HepG2 (cell line): ENCODE data around the gene SLC25A23. TPM values are rescaled to one million over a fixed set of nuclear protein-coding genes. Genes with fewer than 3 reads are reported as not detected.
A peak's percentile ranks its signal among the peaks of the same experiment; 100 is the strongest.

Experiments used
- ATF5 ChIP-seq: sonication (generic); formaldehyde crosslinking; IDR thresholded peaks from 2 replicates; pipeline ENCODE4 v1.4.0; 2020; ENCODE audit warnings: mild to moderate bottlenecking, low read depth, missing genetic modification reagents
- HNRNPH1 ChIP-seq: fragments of 200-400 bp; formaldehyde crosslinking; optimal IDR thresholded peaks from 2 replicates; pipeline ENCODE3; 2017; ENCODE audit warnings: mild to moderate bottlenecking, low read depth, low read length
- MAF1 ChIP-seq: sonication (generic); formaldehyde crosslinking; IDR thresholded peaks from 2 replicates; pipeline ENCODE4 v1.5.0; 2020; ENCODE audit warnings: missing genetic modification reagents, borderline replicate concordance
- MAX ChIP-seq: IDR thresholded peaks from 2 replicates; pipeline ENCODE4 v1.6.1; 2012; ENCODE audit warnings: inconsistent platforms
- MTF1 ChIP-seq: sonication (generic); formaldehyde crosslinking; IDR thresholded peaks from 2 replicates; pipeline ENCODE4 v1.5.0; 2020; ENCODE audit warnings: missing genetic modification reagents
- NR2F2 ChIP-seq: IDR thresholded peaks from 2 replicates; pipeline ENCODE4 v1.6.1; 2012; ENCODE audit warnings: low read depth, inconsistent platforms, borderline replicate concordance
- ONECUT2 ChIP-seq: sonication (generic); formaldehyde crosslinking; IDR thresholded peaks from 2 replicates; pipeline ENCODE4 v1.4.0; 2020; ENCODE audit warnings: missing genetic modification reagents
- PHB2 ChIP-seq: fragments of 450-650 bp; IDR thresholded peaks from 2 replicates; pipeline ENCODE4 v1.6.1; 2018; ENCODE audit not compliant: partially characterized antibody
- PRMT3 ChIP-seq: sonication (generic); formaldehyde crosslinking; IDR thresholded peaks from 2 replicates; pipeline ENCODE4 v1.8.1; 2022; ENCODE audit warnings: low read depth, mild to moderate bottlenecking, moderate library complexity, missing genetic modification reagents, borderline replicate concordance
- SIX1 ChIP-seq: sonication (generic); formaldehyde crosslinking; IDR thresholded peaks from 2 replicates; pipeline ENCODE4 v1.4.0; 2020; ENCODE audit warnings: missing genetic modification reagents, borderline replicate concordance
- TBX3 ChIP-seq: fragments of 450-650 bp; IDR thresholded peaks from 2 replicates; pipeline ENCODE4 v1.6.1; 2017; ENCODE audit warnings: antibody characterized with exemption, mild to moderate bottlenecking, inconsistent platforms, borderline replicate concordance
- USF2 ChIP-seq, 2 experiments: sonication (generic) in 1 of 2; formaldehyde crosslinking in 1 of 2; IDR thresholded peaks; 2 replicates each; pipeline versions ENCODE4 v1.5.1 to v1.6.1; 2011 to 2020; ENCODE audit warnings: borderline replicate concordance in 1 of 2, low read depth in 1 of 2, low read length in 1 of 2, mild to moderate bottlenecking in 1 of 2, missing genetic modification reagents in 1 of 2, moderate library complexity in 1 of 2
- YY1 ChIP-seq: IDR thresholded peaks from 2 replicates; pipeline ENCODE4 v1.6.1; 2011; ENCODE audit warnings: low read length, low read depth, moderate library complexity, mild to moderate bottlenecking; ENCODE audit not compliant: insufficient read depth, insufficient replicate concordance
- ZNF124 ChIP-seq: sonication (generic); formaldehyde crosslinking; IDR thresholded peaks from 2 replicates; pipeline ENCODE4 v1.4.0; 2020; ENCODE audit warnings: missing genetic modification reagents
- ZNF296 ChIP-seq: sonication (generic); formaldehyde crosslinking; conservative IDR thresholded peaks from 2 replicates; pipeline ENCODE4 v1.5.0; 2020; ENCODE audit warnings: mild to moderate bottlenecking, missing genetic modification reagents
- ZNF33B ChIP-seq: sonication (generic); formaldehyde crosslinking; IDR thresholded peaks from 2 replicates; pipeline ENCODE4 v1.5.1; 2020; ENCODE audit warnings: mild to moderate bottlenecking, missing genetic modification reagents
- ZNF629 ChIP-seq: sonication (generic); formaldehyde crosslinking; conservative IDR thresholded peaks from 2 replicates; pipeline ENCODE4 v1.5.0; 2020; ENCODE audit warnings: missing genetic modification reagents
- polyA plus RNA-seq, 8 experiments: library from polyadenylated mRNA; depleted of rRNA in 3 of 8; stranded (reverse) in 7 of 8; unstranded in 1 of 8; fragments of >200 nt; fragmentation: Illumina TruSeq in 4 of 8; extraction: Trizol in 4 of 8; gene quantifications; 2 replicates each; pipeline versions ENCODE4 v1.2.1 to v1.2.3, GENCODE V29; 2011 to 2016; ENCODE audit warnings: low read depth in 4 of 8, missing spikeins in 1 of 8, mixed read lengths in 1 of 8; ENCODE audit not compliant: insufficient read depth in 1 of 8
- total RNA-seq, 5 experiments: library from RNA; depleted of rRNA; stranded (reverse); fragments of >200 nt; fragmentation: Illumina TruSeq; extraction: Trizol; gene quantifications; 2 replicates each; pipeline ENCODE4 v1.2.3, GENCODE V29; 2016; ENCODE audit warnings: low read depth in 1 of 5
- TF ChIP-seq, protein P1 (sequence below): sonication (generic); formaldehyde crosslinking; IDR thresholded peaks from 2 replicates; pipeline ENCODE4 v1.8.1; 2023; ENCODE audit warnings: mild to moderate bottlenecking, inconsistent platforms, moderate library complexity, missing genetic modification reagents, borderline replicate concordance
- TF ChIP-seq, protein P2 (sequence below): sonication (generic); formaldehyde crosslinking; IDR thresholded peaks from 2 replicates; pipeline ENCODE4 v1.8.1; 2023; ENCODE audit warnings: mild to moderate bottlenecking, moderate library complexity, missing genetic modification reagents
- TF ChIP-seq, protein P3 (sequence below): sonication (generic); formaldehyde crosslinking; IDR thresholded peaks from 2 replicates; pipeline ENCODE4 v1.4.0; 2020; ENCODE audit warnings: low read depth, missing genetic modification reagents

SLC25A23 gene
- total and polyA plus RNA-seq, 2 of the 13 experiments (the other 11 are each of a cell fraction or from before 2014, with no cell fraction given) = 12.4 to 15.2 TPM

DNA sequence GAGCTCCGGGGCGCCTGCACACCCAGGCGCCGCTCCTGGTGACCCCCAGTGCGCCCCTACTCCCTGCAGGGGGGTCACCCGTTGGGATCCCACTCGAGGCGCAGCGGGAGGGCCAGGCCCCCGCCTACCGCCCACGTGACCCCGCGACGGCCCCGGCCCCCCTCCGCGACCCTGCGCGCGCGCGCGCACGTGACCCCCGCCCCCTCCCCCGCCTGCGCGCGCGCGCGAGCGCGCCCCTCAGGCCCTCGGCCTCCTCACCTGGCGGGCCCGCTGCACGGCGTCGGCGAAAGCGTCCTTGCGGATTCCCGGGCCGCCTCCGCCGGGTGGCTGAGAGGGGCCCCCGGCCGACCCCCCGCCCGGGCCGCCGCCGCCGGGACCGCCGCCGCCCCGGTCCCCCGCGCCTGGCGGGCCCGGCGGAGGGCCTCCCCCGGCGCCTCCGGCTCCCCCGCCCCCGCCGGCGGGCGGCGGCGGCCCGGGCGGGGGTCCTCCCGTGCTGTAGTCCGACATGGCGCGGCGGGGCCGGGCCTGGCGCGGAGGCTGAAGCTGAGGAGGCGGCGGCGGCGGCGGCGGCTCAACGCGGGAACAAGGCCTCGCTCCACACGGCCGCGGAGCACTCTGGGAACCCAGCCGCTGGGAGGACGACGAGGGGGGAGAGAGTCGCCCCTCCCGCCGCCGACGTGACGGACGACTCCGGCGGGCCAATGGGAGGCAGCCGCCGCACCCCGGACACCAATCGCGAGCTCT, 35.2 kb downstream of the SLC25A23 start, which contains the start of gene KHSRP (continued):
- peak; percentile 68; the same call in 1 of the 2 replicates for TF ChIP-seq MAX
- TF ChIP-seq, protein P1, sequence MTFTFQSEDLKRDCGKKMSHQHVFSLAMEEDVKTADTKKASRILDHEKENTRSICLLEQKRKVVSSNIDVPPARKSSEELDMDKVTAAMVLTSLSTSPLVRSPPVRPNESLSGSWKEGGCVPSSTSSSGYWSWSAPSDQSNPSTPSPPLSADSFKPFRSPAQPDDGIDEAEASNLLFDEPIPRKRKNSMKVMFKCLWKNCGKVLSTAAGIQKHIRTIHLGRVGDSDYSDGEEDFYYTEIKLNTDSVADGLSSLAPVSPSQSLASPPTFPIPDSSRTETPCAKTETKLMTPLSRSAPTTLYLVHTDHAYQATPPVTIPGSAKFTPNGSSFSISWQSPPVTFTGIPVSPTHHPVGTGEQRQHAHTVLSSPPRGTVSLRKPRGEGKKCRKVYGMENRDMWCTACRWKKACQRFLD (CRISPR knock-in tag) = no peak
- TF ChIP-seq ONECUT2 (CRISPR knock-in tag) = no peak
- no peak for TF ChIP-seq USF2 (IDR thresholded peaks at IDR 0.05; ENCODE audit: low read depth, low read length)
- no peak for TF ChIP-seq USF2 (CRISPR knock-in tag; IDR thresholded peaks at IDR 0.05; ENCODE audit: borderline replicate concordance)
- TF ChIP-seq ZNF296 = no peak
- TF ChIP-seq ZNF124 (CRISPR knock-in tag) = no peak
- TF ChIP-seq NR2F2 = no peak
- peak; percentile 21 for TF ChIP-seq YY1
- no peak for TF ChIP-seq SIX1 (CRISPR knock-in tag)
- no peak for TF ChIP-seq ZNF629 (CRISPR knock-in tag)
- TF ChIP-seq MTF1 = no peak
- no peak for TF ChIP-seq HNRNPH1
- TF ChIP-seq ZNF33B = no peak
- TF ChIP-seq, protein P2, sequence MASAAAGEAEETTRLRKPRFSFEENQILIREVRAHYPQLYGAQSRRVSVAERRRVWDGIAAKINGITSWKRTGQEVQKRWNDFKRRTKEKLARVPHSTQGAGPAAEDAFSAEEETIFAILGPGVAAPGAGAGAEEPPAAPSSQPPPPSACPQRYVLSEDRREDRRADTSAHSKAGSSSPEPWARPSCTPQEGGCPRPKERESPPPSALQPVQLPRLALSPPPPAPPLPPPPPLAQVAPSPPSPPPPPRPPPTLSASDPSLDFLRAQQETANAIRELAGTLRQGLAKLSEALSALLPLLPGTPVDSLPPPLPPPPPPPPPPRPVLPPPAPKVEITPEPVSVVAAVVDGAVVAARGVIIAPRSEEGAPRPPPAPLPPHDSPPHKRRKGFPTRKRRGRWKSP (CRISPR knock-in tag) = no peak
- TF ChIP-seq, protein P3, sequence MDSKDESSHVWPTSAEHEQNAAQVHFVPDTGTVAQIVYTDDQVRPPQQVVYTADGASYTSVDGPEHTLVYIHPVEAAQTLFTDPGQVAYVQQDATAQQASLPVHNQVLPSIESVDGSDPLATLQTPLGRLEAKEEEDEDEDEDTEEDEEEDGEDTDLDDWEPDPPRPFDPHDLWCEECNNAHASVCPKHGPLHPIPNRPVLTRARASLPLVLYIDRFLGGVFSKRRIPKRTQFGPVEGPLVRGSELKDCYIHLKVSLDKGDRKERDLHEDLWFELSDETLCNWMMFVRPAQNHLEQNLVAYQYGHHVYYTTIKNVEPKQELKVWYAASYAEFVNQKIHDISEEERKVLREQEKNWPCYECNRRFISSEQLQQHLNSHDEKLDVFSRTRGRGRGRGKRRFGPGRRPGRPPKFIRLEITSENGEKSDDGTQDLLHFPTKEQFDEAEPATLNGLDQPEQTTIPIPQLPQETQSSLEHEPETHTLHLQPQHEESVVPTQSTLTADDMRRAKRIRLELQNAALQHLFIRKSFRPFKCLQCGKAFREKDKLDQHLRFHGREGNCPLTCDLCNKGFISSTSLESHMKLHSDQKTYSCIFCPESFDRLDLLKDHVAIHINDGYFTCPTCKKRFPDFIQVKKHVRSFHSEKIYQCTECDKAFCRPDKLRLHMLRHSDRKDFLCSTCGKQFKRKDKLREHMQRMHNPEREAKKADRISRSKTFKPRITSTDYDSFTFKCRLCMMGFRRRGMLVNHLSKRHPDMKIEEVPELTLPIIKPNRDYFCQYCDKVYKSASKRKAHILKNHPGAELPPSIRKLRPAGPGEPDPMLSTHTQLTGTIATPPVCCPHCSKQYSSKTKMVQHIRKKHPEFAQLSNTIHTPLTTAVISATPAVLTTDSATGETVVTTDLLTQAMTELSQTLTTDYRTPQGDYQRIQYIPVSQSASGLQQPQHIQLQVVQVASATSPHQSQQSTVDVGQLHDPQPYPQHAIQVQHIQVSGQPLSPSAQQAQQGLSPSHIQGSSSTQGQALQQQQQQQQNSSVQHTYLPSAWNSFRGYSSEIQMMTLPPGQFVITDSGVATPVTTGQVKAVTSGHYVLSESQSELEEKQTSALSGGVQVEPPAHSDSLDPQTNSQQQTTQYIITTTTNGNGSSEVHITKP = no peak
- no peak for TF ChIP-seq PHB2
- TF ChIP-seq MAF1 = no peak
- TF ChIP-seq TBX3 = no peak
- no peak for TF ChIP-seq PRMT3 (CRISPR knock-in tag)
- no peak for TF ChIP-seq ATF5 (CRISPR knock-in tag)
